ENCODE measurements around the gene PRSS36.

GRCh38 chr16:31191697-31192428, 42.0 kb upstream of the PRSS36 start:
- TF ChIP-seq CTCF (conservative IDR thresholded peaks at IDR 0.05; ENCODE audit: low read depth, low read length) (no peak), EZH2 (IDR thresholded peaks at IDR 0.05; ENCODE audit: borderline replicate concordance, low read depth, low read length, poor library complexity, severe bottlenecking) (no peak)

Measured in A673 (cell line).